ENCODE data around the gene TMPRSS11D. TPM values are rescaled to one million over a fixed set of nuclear protein-coding genes. Genes with fewer than 3 reads are reported as not detected.

Gene TMPRSS11D
- total RNA-seq, 2 donors from 2014 or later, result not detected

DNA sequence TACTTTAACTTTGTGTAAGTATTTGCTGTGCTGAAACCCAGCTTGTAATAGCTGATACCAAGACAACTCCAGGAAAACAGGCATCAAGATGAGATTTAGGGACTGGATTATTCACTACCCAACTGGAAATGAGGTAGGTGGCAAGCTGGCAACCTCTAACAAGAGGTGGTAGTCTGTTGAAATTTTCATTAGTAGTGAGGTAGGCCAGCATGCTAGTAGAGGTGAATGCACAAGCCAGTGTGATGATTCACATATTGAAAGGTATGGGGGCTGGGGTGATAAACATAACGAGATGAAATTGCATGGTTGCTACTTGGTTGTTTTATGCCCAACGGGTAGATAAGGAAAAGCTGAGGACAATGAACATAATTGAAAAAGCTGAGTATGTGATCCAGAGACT is 8.5 kb upstream of the TMPRSS11D start:
- TF ChIP-seq, protein P1, sequence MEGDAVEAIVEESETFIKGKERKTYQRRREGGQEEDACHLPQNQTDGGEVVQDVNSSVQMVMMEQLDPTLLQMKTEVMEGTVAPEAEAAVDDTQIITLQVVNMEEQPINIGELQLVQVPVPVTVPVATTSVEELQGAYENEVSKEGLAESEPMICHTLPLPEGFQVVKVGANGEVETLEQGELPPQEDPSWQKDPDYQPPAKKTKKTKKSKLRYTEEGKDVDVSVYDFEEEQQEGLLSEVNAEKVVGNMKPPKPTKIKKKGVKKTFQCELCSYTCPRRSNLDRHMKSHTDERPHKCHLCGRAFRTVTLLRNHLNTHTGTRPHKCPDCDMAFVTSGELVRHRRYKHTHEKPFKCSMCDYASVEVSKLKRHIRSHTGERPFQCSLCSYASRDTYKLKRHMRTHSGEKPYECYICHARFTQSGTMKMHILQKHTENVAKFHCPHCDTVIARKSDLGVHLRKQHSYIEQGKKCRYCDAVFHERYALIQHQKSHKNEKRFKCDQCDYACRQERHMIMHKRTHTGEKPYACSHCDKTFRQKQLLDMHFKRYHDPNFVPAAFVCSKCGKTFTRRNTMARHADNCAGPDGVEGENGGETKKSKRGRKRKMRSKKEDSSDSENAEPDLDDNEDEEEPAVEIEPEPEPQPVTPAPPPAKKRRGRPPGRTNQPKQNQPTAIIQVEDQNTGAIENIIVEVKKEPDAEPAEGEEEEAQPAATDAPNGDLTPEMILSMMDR (IDR thresholded peaks at IDR 0.05), result no peak
- no peak for DNase-seq
- Histone ChIP-seq H3K36me3 (no peaks in the 10 kb centered on the region), H3K4me1 (no peaks in the 10 kb centered on the region), H3K9ac (ENCODE audit: low read depth in 2 of 2, low read length in 2 of 2) (no peak overlapping the region), H3K9me3 (no peaks in the 10 kb centered on the region), H3K4me3 (no peak overlapping the region), H3K27me3 (no peaks in the 10 kb centered on the region), H3K27ac (no peak overlapping the region)
- intact Hi-C loops (cut with DNase I), result no loop called here

GRCh38 chr4:67891645-67892044 is 7.8 kb upstream of the TMPRSS11D start:
- Histone ChIP-seq H3K9me3 (no peaks in the 10 kb centered on the region), H3K9ac (ENCODE audit: low read depth in 2 of 2, low read length in 2 of 2) (no peak overlapping the region), H3K4me3 (no peak overlapping the region), H3K4me1 (no peaks in the 10 kb centered on the region), H3K36me3 (no peaks in the 10 kb centered on the region), H3K27me3 (no peaks in the 10 kb centered on the region), H3K27ac (no peak overlapping the region)
- intact Hi-C loops (cut with DNase I), result no loop called here
- TF ChIP-seq, protein P1 (IDR thresholded peaks at IDR 0.05), result no peak
- DNase-seq, result no peak

DNA sequence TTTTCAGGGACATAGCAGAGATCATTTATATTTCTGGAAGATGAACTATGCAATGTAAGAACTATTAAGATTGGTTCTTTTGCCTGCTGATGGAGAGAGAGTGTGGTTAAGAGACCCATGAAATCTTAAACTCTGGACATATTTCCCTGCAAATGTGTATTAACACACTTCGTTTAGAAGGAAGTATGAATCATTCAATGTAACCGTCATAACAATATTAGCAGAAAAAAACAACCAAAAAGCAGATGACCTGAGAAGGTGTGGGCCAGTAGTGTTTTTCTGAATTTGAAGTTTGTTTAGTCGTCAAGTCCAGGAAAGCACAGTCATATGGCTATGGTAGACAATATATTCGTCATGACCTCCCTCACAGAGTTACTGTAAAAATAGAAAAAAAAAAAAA is 2.5 kb upstream of the TMPRSS11D start:
- Histone ChIP-seq H3K27ac (no peak overlapping the region), H3K4me3 (no peak overlapping the region), H3K27me3 (no peaks in the 10 kb centered on the region), H3K4me1 (no peaks in the 10 kb centered on the region), H3K9me3 (no peaks in the 10 kb centered on the region), H3K36me3 (no peaks in the 10 kb centered on the region), H3K9ac (ENCODE audit: low read depth in 2 of 2, low read length in 2 of 2) (no peak overlapping the region)
- intact Hi-C loops (cut with DNase I), result no loop called here
- no peak for DNase-seq
- TF ChIP-seq, protein P1 (IDR thresholded peaks at IDR 0.05), result no peak

DNA sequence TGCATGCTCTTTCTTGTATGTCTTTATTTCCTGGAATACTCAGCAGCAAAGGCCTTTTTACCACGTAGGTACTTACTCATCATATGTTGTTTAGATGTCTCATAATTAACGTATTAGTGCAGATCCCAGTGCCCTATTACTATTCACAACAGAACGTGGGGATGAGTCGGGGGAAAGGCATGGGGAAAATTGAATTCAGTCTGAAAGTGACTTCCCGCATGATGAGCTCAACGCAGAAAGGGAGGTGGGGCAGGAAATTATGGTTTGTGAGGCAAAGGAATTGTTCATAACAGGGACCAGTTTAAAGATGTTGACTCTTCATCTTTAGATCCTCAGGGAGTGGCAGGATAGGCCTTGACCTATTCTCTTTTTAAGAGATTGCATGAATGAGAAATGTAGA is 2.0 kb upstream of the TMPRSS11D start:
- H3K27ac ChIP-seq, result no peak overlapping the region
- H3K4me3 ChIP-seq, result no peak overlapping the region
- no peak overlapping the region for H3K9ac ChIP-seq (ENCODE audit: low read depth in 2 of 2, low read length in 2 of 2)
- no peaks in the 10 kb centered on the region for H3K27me3 ChIP-seq
- TF ChIP-seq, protein P1 (IDR thresholded peaks at IDR 0.05), result no peak
- no peaks in the 10 kb centered on the region for H3K36me3 ChIP-seq
- DNase-seq, result no peak
- H3K9me3 ChIP-seq, result no peaks in the 10 kb centered on the region
- H3K4me1 ChIP-seq, result no peaks in the 10 kb centered on the region
- intact Hi-C loops (cut with DNase I), result no loop called here

DNA sequence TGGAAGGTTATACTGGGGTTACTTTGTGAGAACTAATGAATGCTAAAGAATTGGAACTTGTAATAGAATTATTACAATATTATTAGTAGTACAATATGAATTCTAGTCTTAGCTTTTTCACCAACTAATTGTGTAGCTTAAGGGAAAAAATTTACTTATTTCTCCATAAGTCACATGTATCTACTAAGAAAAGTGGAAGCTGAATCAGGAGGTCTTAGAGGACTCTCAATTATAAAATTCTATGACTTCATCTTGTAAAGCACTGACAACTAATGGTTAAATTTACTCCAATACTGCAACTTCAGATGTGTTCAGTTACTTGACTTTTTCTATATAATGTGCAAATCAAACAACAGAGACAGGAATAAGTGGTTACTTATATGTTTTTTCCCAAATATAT is 899 bp upstream of the TMPRSS11D start:
- intact Hi-C loops (cut with DNase I), result no loop called here
- H3K9me3 ChIP-seq, result no peaks in the 10 kb centered on the region
- TF ChIP-seq, protein P1 (IDR thresholded peaks at IDR 0.05), result no peak
- no peak overlapping the region for H3K4me3 ChIP-seq
- H3K4me1 ChIP-seq, result no peaks in the 10 kb centered on the region
- H3K27me3 ChIP-seq, result no peaks in the 10 kb centered on the region
- no peaks in the 10 kb centered on the region for H3K36me3 ChIP-seq
- DNase-seq, result no peak
- no peak overlapping the region for H3K9ac ChIP-seq (ENCODE audit: low read depth in 2 of 2, low read length in 2 of 2)
- H3K27ac ChIP-seq, result no peak overlapping the region

GRCh38 chr4:67883458-67883857 is 344 bp downstream of the TMPRSS11D start:
- Histone ChIP-seq H3K27ac (no peak overlapping the region), H3K27me3 (no peaks in the 10 kb centered on the region), H3K4me1 (no peaks in the 10 kb centered on the region), H3K9me3 (no peaks in the 10 kb centered on the region), H3K4me3 (no peak overlapping the region), H3K9ac (ENCODE audit: low read depth in 2 of 2, low read length in 2 of 2) (no peak overlapping the region), H3K36me3 (no peaks in the 10 kb centered on the region)
- intact Hi-C loops (cut with DNase I), result no loop called here
- no peak for DNase-seq
- TF ChIP-seq, protein P1 (IDR thresholded peaks at IDR 0.05), result no peak

All from colonic mucosa (tissue), 4 donors.